Heart left ventricle (tissue), 16 donors: ENCODE data around the gene MNAT1. TPM values are rescaled to one million over a fixed set of nuclear protein-coding genes. Genes with fewer than 3 reads are reported as not detected.

Experiments used
- ATAC-seq, 4 donors: fragments of 200-7000 bp; cut with Tn5 transposase; one replicate each; pipeline ENCODE4 v1.9.1; 2020 to 2022; ENCODE audit warnings: moderate library complexity in 4 of 4, mild to moderate bottlenecking in 3 of 4, moderate number of reproducible peaks in 1 of 4
- DNase-seq, 5 donors: peaks; one replicate each; pipeline ENCODE4 v3.0.0-alpha.2; 2020
- H3K27ac ChIP-seq, 12 donors: fragments of 200-600 bp; sonication (generic) in 4 of 12; one replicate each; pipeline versions ENCODE4 v1.5.0 to v1.8.0; 2016 to 2022; ENCODE audit warnings: mild to moderate bottlenecking in 2 of 12
- H3K27me3 ChIP-seq, 9 donors: fragments of 200-600 bp; sonication (generic) in 2 of 9; one replicate each; pipeline versions ENCODE4 v1.5.1 to v1.8.0; 2016 to 2022; ENCODE audit warnings: mild to moderate bottlenecking in 3 of 9
- H3K36me3 ChIP-seq, 9 donors: fragments of 200-600 bp; sonication (generic) in 2 of 9; one replicate each; pipeline versions ENCODE4 v1.5.0 to v1.8.0; 2018 to 2022; ENCODE audit warnings: mild to moderate bottlenecking in 2 of 9
- H3K4me1 ChIP-seq, 12 donors: fragments of 200-600 bp; sonication (generic) in 4 of 12; one replicate each; pipeline versions ENCODE4 v1.5.0 to v1.8.0; 2016 to 2022; ENCODE audit warnings: mild to moderate bottlenecking in 3 of 12
- H3K4me3 ChIP-seq, 12 donors: fragments of 200-600 bp; sonication (generic) in 4 of 12; one replicate each; pipeline versions ENCODE4 v1.5.0 to v1.8.0; 2017 to 2022; ENCODE audit warnings: mild to moderate bottlenecking in 9 of 12, moderate library complexity in 4 of 12
- H3K9me3 ChIP-seq, 12 donors: fragments of 200-600 bp; sonication (generic) in 4 of 12; one replicate each; pipeline versions ENCODE4 v1.5.0 to v1.8.0; 2016 to 2022; ENCODE audit warnings: mild to moderate bottlenecking in 1 of 12
- POLR2A ChIP-seq, 2 donors: fragments of 450-650 bp; IDR thresholded peaks; one replicate each; pipeline ENCODE4 v1.6.1; 2017; ENCODE audit warnings: antibody characterized with exemption in 2 of 2, mild to moderate bottlenecking in 2 of 2, moderate library complexity in 2 of 2
- WGBS, 4 donors: extraction: QIAGEN DNeasy Blood & Tissue Kit in 2 of 4; methylation state at CpG; one replicate each; pipeline versions ENCODE4 v1.1.5 to v1.1.7; 2013 to 2018; 5-methylcytosine and 5-hydroxymethylcytosine counted together
- intact Hi-C, 10 donors: fragments of 100-400 bp; cut with DNase I; formaldehyde crosslinking; loops; one replicate each; pipeline versions ENCODE4 v1.11.1 to v1.14.2; 2022
- polyA plus RNA-seq, 2 donors: library from polyadenylated mRNA; stranded (reverse); fragments of 200-250 nt; gene quantifications; one replicate each; pipeline ENCODE4 v1.2.3, GENCODE V29; 2013
- total RNA-seq, 9 donors: library from RNA; depleted of rRNA in 2 of 9; stranded (reverse); fragments of >200 nt in 2 of 9; fragmentation: NEBNext Ultra II Directional in 3 of 9; extraction: Animal tissue kit (Norgen Biotek cat#: 25700) in 3 of 9; gene quantifications; one replicate each; pipeline versions ENCODE4 v1.1.0 to v1.2.4, GENCODE V29; 2016 to 2023
- TF ChIP-seq, protein P1 (sequence below), 12 donors: fragments of 200-600 bp; sonication (generic) in 4 of 12; IDR thresholded peaks; one replicate each; pipeline versions ENCODE4 v1.5.0 to v1.8.0; 2018 to 2022; ENCODE audit warnings: antibody characterized with exemption in 12 of 12, mild to moderate bottlenecking in 5 of 12
- donor health status: ischemic (EF 13 %, LVEDD 7.1; RV severe dilation, severe dysfunction).
- donor health status: healthy with polysubstance abuse.
- donor health status: DM: no; HTN: yes; CAD: no.
- donor health status: DM: no; HTN: no; CAD: no.
- donor health status: ischemic (EF 25% LVEDD 6.9; RV normal size, moderate dysfunction).
- donor health status: ischemic (EF 25% LVEDD 5.7; RV mildly dilated, moderate dysfunction).
- donor health status: healthy.
- donor health status: DM: yes; HTN: yes; CAD: no.
- donor health status: ischemic (EF 35%, LVEDD 5.7; RV mildly dilated, moderate dysfunction).
- donor health status: nonischemic (EF 11% LVEDD 7.7; RV severe dilation, severe dysfunction).
- donor health status: DM: yes; HTN: yes; CAD: no.
- donor health status: PGD.
- donor health status: ischemic (EF 29% LVEDD 5.4; RV normal size, mild dysfunction).
- donor health status: nonischemic (EF 23%, LVEDD 6.1; RV moderate dilation, normal function).

MNAT1 gene
- total and polyA plus RNA-seq, 11 donors, result 18.9 to 32.6 (median 27.0) TPM

DNA sequence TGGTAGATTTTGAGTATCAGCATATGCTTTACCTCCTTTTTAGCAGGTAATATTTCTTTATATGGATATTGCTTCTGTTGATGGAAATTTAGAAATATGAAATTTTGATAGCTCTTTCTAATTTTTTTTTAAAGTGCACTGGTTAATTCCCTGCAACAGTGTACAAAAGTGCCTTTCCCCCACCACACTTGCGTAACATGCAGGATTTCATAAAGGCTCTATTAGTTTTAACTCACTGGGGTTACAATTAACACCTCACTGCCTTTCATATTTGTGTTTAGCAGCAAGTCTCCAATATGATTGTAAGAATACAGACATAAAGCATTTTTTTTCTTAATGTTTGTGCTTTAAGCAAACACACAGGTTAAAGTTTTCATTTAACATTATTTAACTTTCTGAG is 25.6 kb downstream of the MNAT1 start:
- H3K4me1 ChIP-seq, result peaks cover 0 to 29% (median 6%) of the 10 kb centered on the region in 12 donors
- H3K27ac ChIP-seq, result no peak overlapping the region
- ATAC-seq (no peak), DNase-seq (no peak)
- H3K9me3 ChIP-seq, result no peaks in the 10 kb centered on the region
- WGBS, 4 donors, result 94 to 98% (median 97%) methylated on average over 1 of the region's 1 CpG
- no peaks in the 10 kb centered on the region for H3K27me3 ChIP-seq
- TF ChIP-seq, protein P1, sequence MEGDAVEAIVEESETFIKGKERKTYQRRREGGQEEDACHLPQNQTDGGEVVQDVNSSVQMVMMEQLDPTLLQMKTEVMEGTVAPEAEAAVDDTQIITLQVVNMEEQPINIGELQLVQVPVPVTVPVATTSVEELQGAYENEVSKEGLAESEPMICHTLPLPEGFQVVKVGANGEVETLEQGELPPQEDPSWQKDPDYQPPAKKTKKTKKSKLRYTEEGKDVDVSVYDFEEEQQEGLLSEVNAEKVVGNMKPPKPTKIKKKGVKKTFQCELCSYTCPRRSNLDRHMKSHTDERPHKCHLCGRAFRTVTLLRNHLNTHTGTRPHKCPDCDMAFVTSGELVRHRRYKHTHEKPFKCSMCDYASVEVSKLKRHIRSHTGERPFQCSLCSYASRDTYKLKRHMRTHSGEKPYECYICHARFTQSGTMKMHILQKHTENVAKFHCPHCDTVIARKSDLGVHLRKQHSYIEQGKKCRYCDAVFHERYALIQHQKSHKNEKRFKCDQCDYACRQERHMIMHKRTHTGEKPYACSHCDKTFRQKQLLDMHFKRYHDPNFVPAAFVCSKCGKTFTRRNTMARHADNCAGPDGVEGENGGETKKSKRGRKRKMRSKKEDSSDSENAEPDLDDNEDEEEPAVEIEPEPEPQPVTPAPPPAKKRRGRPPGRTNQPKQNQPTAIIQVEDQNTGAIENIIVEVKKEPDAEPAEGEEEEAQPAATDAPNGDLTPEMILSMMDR (IDR thresholded peaks at IDR 0.05), result no peak
- no peak for TF ChIP-seq POLR2A (IDR thresholded peaks at IDR 0.05)
- intact Hi-C loops, result no loop called here
- no peaks in the 10 kb centered on the region for H3K36me3 ChIP-seq
- no peak overlapping the region for H3K4me3 ChIP-seq

DNA sequence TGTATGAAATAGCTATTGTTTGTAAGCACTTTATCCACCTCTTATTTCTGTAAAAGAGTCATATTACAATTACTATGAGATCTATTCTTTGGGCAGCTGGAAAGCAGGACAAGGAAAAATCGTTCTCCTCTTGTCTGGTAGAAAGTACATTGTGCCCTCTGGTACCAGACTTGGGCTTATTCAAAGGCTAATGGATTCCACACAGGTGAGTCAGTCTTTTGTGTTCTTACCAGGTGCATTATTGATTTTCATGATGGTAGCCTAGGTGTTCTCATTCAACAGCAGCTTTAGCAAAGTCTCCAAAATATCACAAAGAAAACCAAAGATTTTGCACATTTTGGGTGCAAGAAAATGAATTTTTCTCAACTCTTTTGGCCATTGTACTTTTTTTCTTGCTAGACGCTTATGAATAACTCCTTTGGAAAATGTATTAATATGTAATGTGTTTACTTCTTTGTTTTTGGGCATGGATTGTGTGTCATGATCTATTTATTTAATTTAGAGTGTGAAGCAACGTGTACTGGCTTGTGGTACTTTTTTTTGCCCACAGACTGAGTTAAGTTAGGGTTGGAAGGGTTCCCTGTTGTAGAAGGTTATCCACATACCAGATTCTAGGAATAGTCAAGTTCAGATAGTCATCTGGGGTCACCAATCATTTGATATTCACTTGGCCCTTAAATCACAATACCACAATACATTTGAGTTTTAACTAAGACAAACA is 26.2 kb downstream of the MNAT1 start:
- Histone ChIP-seq H3K27me3 (no peaks in the 10 kb centered on the region), H3K4me1 (peaks cover 0 to 29% (median 6%) of the 10 kb centered on the region in 12 donors), H3K9me3 (no peaks in the 10 kb centered on the region), H3K36me3 (no peaks in the 10 kb centered on the region), H3K4me3 (no peak overlapping the region), H3K27ac (no peak overlapping the region)
- intact Hi-C loops, result no loop called here
- DNase-seq (no peak), ATAC-seq (no peak)
- WGBS, 4 donors, result 74 to 82% (median 80%) methylated on average over 3 of the region's 3 CpGs
- TF ChIP-seq, protein P1 (IDR thresholded peaks at IDR 0.05), result no peak
- no peak for TF ChIP-seq POLR2A (IDR thresholded peaks at IDR 0.05)

DNA sequence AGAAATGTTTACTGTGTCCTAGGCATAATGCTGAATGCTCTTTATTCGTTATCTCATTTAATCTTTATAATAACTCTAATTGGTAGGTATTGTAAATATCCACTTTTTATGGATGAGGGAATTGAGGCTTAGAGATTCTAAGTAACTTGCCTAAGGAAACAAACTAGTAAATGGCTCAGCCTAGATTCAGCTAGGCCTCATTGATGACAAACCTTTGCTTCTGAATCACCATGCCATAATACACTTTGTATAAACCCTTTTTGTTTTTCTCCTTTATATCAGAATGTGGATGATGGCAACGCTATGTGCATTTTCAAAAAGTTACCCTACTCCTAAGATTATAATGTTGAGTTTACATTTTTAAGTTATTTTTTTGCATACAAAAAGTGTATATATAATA is 34.0 kb downstream of the MNAT1 start:
- Histone ChIP-seq H3K36me3 (no peaks in the 10 kb centered on the region), H3K27ac (no peak overlapping the region), H3K4me3 (no peak overlapping the region), H3K9me3 (no peaks in the 10 kb centered on the region), H3K4me1 (peaks cover 0 to 2% (median 0%) of the 10 kb centered on the region in 12 donors), H3K27me3 (no peaks in the 10 kb centered on the region)
- ATAC-seq, result no peak
- WGBS, 4 donors, result 96 to 98% (median 98%) methylated on average over 2 of the region's 2 CpGs
- no peak for TF ChIP-seq POLR2A (IDR thresholded peaks at IDR 0.05)
- TF ChIP-seq, protein P1 (IDR thresholded peaks at IDR 0.05), result no peak
- DNase-seq, result no peak
- intact Hi-C loops, result no loop called here

DNA sequence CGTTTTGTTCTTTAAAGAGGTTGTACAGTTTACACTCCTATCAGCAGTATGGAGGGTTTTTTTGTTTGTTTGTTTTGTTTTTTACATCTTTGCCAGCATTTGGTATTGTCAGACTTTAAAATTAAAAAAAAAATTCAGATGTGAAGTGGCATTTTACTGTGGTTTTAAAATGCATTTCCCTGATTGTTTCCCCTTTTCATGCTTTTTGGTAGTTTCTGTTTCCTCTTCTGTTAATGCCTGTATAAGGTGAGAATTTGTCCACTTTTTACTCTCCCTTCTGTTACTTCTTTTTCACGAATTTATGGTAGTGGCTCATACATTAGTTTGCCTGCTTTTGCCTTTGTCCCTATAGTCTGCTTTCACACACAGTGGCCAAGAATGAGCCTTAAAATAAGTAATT is 36.6 kb downstream of the MNAT1 start:
- Histone ChIP-seq H3K4me3 (no peak overlapping the region), H3K4me1 (peaks cover 0 to 8% (median 0%) of the 10 kb centered on the region in 12 donors), H3K27me3 (no peaks in the 10 kb centered on the region), H3K27ac (no peak overlapping the region), H3K36me3 (no peaks in the 10 kb centered on the region), H3K9me3 (no peaks in the 10 kb centered on the region)
- ATAC-seq (no peak), DNase-seq (no peak)
- intact Hi-C loops, result no loop called here
- no peak for TF ChIP-seq POLR2A (IDR thresholded peaks at IDR 0.05)
- TF ChIP-seq, protein P1 (IDR thresholded peaks at IDR 0.05), result no peak
- WGBS, 4 donors, result 45 to 48% (median 47%) methylated on average over 2 of the region's 2 CpGs
